Measurements from ENCODE around the gene CASP12.
"Not testable (repeated sequence)": the region's sequence is repeated elsewhere in the genome, so short reads cannot be mapped to it uniquely, and the experiment has no call there.

The CASP12 gene

DNA sequence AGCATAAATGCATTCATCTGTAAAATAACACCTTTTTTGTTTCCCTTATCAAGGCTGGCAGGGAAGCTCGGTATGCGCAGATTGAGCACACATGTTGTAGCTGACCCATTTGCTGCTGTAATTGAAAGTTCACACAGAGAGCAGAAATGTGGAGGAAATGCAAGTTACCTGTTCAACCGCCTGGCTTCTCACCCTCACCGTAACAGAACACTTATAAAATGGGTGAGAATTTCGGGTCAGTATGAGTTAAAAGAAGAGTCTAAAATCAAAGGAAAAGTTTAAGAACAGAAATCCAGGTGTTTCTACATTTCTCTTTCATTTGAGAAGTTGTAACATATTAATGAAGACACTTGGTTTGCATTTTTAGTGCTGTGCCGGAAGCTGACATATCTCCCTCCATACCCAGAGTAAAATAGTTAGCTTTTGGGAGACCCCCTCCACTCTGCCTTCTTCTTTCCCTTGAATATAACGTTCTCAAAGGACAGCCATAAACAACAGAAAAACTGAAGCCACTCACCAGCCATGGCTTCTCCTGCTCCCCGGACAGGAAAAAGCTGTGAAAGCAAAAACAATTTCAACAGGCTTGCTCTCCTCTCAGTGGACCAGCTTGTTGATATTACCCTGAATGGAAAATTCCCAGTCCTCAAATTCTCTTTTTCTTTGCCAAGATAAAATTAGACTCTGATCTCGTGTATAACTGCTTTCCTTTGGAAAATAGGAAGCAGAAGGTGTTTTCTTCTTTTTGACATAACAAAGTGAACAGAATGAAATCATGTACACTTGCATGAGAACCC is at the start of gene CASP12:
Gene CASP12, minus strand, starts transcription at position 570 of the 794 bp plus-strand sequence.
- TF ChIP-seq, protein P1, sequence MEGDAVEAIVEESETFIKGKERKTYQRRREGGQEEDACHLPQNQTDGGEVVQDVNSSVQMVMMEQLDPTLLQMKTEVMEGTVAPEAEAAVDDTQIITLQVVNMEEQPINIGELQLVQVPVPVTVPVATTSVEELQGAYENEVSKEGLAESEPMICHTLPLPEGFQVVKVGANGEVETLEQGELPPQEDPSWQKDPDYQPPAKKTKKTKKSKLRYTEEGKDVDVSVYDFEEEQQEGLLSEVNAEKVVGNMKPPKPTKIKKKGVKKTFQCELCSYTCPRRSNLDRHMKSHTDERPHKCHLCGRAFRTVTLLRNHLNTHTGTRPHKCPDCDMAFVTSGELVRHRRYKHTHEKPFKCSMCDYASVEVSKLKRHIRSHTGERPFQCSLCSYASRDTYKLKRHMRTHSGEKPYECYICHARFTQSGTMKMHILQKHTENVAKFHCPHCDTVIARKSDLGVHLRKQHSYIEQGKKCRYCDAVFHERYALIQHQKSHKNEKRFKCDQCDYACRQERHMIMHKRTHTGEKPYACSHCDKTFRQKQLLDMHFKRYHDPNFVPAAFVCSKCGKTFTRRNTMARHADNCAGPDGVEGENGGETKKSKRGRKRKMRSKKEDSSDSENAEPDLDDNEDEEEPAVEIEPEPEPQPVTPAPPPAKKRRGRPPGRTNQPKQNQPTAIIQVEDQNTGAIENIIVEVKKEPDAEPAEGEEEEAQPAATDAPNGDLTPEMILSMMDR (IDR thresholded peaks at IDR 0.05; ENCODE audit: low read depth, low read length): no peak
- no peak within 1 kb of the TSS for H3K4me3 ChIP-seq (replicated peaks in 1 of 2; ENCODE audit: low read depth in 2 of 2, low read length in 2 of 2)
- DNase-seq (ENCODE audit: low read depth in 2 of 2): peak in 1 of 2 donors; percentile 34

DNA sequence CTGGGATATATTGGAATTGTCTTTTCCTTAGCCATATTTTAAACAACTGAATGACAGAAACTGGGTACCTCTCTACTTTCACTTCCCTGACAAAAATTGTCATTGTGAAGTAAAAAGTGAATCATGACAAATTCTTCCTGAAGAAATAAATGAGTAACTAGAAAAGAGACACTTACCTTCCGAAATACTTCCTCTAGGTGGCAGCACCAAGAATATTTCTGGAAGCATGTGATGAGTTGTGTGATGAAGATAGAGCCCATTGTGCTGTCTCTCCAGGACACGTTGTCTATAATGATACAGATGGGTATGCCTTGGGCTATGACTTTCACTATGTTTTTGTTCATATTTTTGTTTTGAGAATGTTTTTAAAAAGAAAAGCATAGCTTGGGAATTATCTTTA is 48.6 kb upstream of the CASP12 start:
- TF ChIP-seq, protein P1 (IDR thresholded peaks at IDR 0.05; ENCODE audit: low read depth, low read length): peak; percentile 40
- peak; percentile 64 to 81 for DNase-seq (ENCODE audit: low read depth in 2 of 2)
- H3K4me3 ChIP-seq (replicated peaks in 1 of 2; ENCODE audit: low read depth in 2 of 2, low read length in 2 of 2): no peak overlapping the region

GRCh38 chr11:104944076-104944475 is 45.8 kb upstream of the CASP12 start:
- no peak for DNase-seq (ENCODE audit: low read depth in 2 of 2)
- TF ChIP-seq, protein P1 (IDR thresholded peaks at IDR 0.05; ENCODE audit: low read depth, low read length): no peak

DNA sequence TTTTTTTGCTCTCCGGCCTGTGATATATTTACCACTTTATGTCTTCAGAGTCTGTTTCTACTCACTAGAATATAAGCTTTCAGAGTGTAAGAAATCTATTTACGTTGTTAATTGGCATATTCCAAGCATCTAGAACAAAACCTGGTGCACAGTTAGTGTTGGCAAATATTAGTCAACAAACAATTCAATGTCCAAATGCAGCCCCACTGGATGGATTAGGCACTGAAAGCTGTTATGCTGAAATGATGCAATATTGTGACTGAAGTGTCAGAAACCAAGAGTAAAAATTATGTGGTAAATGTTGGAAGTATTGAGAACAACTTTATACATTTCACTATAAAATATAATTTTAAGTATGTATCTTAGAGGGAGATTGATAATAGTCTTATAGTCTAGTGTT is 45.3 kb upstream of the CASP12 start:
- TF ChIP-seq, protein P1 (IDR thresholded peaks at IDR 0.05; ENCODE audit: low read depth, low read length): no peak
- DNase-seq (ENCODE audit: low read depth in 2 of 2): no peak
- no peak overlapping the region for H3K4me3 ChIP-seq (replicated peaks in 1 of 2; ENCODE audit: low read depth in 2 of 2, low read length in 2 of 2)

More at GRCh38 chr11:104944076-104944475, 45.8 kb upstream of the CASP12 start:
- H3K4me3 ChIP-seq (replicated peaks in 1 of 2; ENCODE audit: low read depth in 2 of 2, low read length in 2 of 2): no peak overlapping the region

- no peak overlapping the region for H3K4me3 ChIP-seq (replicated peaks in 1 of 2; ENCODE audit: low read depth in 2 of 2, low read length in 2 of 2)
- DNase-seq (ENCODE audit: low read depth in 2 of 2): no peak
- TF ChIP-seq, protein P1 (IDR thresholded peaks at IDR 0.05; ENCODE audit: low read depth, low read length): no peak
Measured at GRCh38 chr11:104934594-104934993, 36.3 kb upstream of the CASP12 start.

DNA sequence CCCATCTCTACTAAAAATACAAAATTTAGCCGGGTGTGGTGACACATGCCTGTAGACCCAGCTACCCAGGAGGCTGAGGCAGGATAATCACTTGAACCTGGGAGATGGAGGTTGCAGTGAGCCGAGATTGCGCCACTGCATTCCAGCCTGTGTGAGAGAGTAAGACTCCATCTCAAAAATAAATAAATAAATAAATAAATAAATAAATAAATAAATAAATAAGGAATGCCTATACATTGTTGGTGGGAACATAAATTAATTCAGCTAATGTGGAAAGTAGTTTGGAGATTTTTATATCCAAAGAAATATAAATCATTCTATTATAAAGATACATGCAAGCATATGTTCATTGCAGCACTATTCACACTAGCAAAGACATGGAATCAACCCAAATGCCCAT is 35.8 kb upstream of the CASP12 start:
- not testable (repeated sequence) for H3K4me3 ChIP-seq (replicated peaks in 1 of 2; ENCODE audit: low read depth in 2 of 2, low read length in 2 of 2); DNase-seq (ENCODE audit: low read depth in 2 of 2)

DNA sequence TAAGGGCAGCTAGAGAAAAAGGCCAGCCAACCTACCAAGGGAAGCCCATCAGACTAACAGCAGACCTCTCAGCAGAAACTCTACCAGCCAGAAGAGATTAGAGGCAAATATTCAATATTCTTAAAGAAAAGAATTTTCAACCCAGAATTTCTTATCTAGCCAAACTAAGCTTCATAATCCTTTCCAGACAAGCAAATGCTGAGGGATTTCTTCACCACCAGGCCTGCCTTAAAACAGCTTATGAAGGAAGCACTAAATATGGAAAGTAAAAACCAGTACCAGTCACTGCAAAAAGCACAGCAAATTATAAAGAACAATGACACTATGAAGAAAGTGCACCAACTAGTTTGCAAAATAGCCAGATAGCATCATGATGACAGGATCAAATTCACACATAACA is 30.6 kb upstream of the CASP12 start:
- no peak overlapping the region for H3K4me3 ChIP-seq (replicated peaks in 1 of 2; ENCODE audit: low read depth in 2 of 2, low read length in 2 of 2)
- TF ChIP-seq, protein P1 (IDR thresholded peaks at IDR 0.05; ENCODE audit: low read depth, low read length): no peak
- no peak for DNase-seq (ENCODE audit: low read depth in 2 of 2)
